B cell (primary cell): Measurements from ENCODE around the gene TRAPPC12. TPM values are rescaled to one million over a fixed set of nuclear protein-coding genes. Genes with fewer than 3 reads are reported as not detected.

ENCODE experiments used
- ATAC-seq: fragments of 200-7000 bp; cut with Tn5 transposase; one replicate; pipeline ENCODE4 v1.10.0; 2021; ENCODE audit warnings: low read depth, mild to moderate bottlenecking, moderate number of reproducible peaks, moderate library complexity
- CTCF ChIA-PET: fragments of 350-600 bp; sonication (Branson Sonifier 250); formaldehyde crosslinking; loops from one replicate; lab custom pipeline; 2021; ENCODE audit warnings: antibody characterized with exemption, inconsistent platforms; lab: Charles Lee
- POLR2A ChIA-PET: fragments of 350-600 bp; sonication (Branson Sonifier 250); formaldehyde crosslinking; loops from one replicate; lab custom pipeline; 2021; ENCODE audit warnings: antibody characterized with exemption; lab: Charles Lee
- DNase-seq: peaks from one replicate; pipeline ENCODE4 v3.0.0; 2013
- H2AFZ ChIP-seq: 2 replicates; pipeline ENCODE4 v1.6.1; 2012; ENCODE audit warnings: mild to moderate bottlenecking, low read depth, low read length; ENCODE audit not compliant: insufficient read depth, poor library complexity, severe bottlenecking
- H3K27ac ChIP-seq, 2 donors: 1 replicate in 1 of 2; 2 replicates in 1 of 2; pipeline ENCODE4 v1.5.1; 2012 to 2013; ENCODE audit warnings: low read length in 2 of 2, mild to moderate bottlenecking in 2 of 2, moderate library complexity in 1 of 2
- H3K27me3 ChIP-seq, 4 experiments: fragments of 200-600 bp in 1 of 4; sonication (generic) in 1 of 4; replicated peaks in 1 of 4; 1 replicate in 2 of 4; 2 replicates in 2 of 4; pipeline versions ENCODE4 v1.6.1 to v1.7.0; 2013 to 2016; ENCODE audit warnings: low read length in 3 of 4, mild to moderate bottlenecking in 2 of 4, mixed read lengths in 1 of 4, moderate library complexity in 1 of 4; ENCODE audit not compliant: insufficient read depth in 4 of 4, control insufficient read depth in 3 of 4; ENCODE audit errors: control extremely low read depth in 1 of 4
- H3K36me3 ChIP-seq, 2 experiments: replicated peaks in 1 of 2; 1 replicate in 1 of 2; 2 replicates in 1 of 2; pipeline versions ENCODE4 v1.6.1 to v1.7.1; 2013; ENCODE audit warnings: low read length in 1 of 2; ENCODE audit not compliant: insufficient read depth in 2 of 2, control insufficient read depth in 1 of 2; ENCODE audit errors: control extremely low read depth in 1 of 2, extremely low read depth in 1 of 2
- H3K4me1 ChIP-seq, 2 donors: fragments of 200-600 bp in 1 of 2; sonication (generic) in 1 of 2; 1 replicate in 1 of 2; 2 replicates in 1 of 2; pipeline versions ENCODE4 v1.5.1 to v1.6.1; 2013 to 2017; ENCODE audit warnings: low read length in 2 of 2; ENCODE audit not compliant: control insufficient read depth in 2 of 2, insufficient read depth in 2 of 2
- H3K4me2 ChIP-seq: replicated peaks from 2 replicates; pipeline ENCODE3; 2012; ENCODE audit warnings: mild to moderate bottlenecking, low read depth, low read length; ENCODE audit not compliant: poor library complexity, severe bottlenecking
- H3K4me3 ChIP-seq, 5 experiments: fragments of 200-600 bp in 1 of 5; sonication (generic) in 1 of 5; 1 replicate in 3 of 5; 2 replicates in 2 of 5; pipeline versions ENCODE4 v1.5.1 to v1.7.0; 2011 to 2016; ENCODE audit warnings: low read length in 4 of 5, mild to moderate bottlenecking in 4 of 5, low read depth in 2 of 5, control low read depth in 1 of 5, moderate library complexity in 1 of 5; ENCODE audit not compliant: insufficient read depth in 1 of 5; ENCODE audit errors: control extremely low read depth in 1 of 5, extremely low read depth in 1 of 5
- H3K79me2 ChIP-seq: fragments of 200-600 bp; sonication (generic); one replicate; pipeline ENCODE4 v1.6.0; 2016; ENCODE audit warnings: low read length; ENCODE audit not compliant: control insufficient read depth, insufficient read depth
- H3K9ac ChIP-seq: fragments of 200-600 bp; sonication (generic); 2 replicates; pipeline ENCODE4 v1.6.1; 2017; ENCODE audit warnings: mild to moderate bottlenecking, low read length, moderate library complexity
- H3K9me3 ChIP-seq, 3 donors: one replicate each; pipeline versions ENCODE4 v1.6.1 to v1.7.1; 2013; ENCODE audit warnings: low read length in 2 of 3; ENCODE audit not compliant: control insufficient read depth in 2 of 3, insufficient read depth in 1 of 3; ENCODE audit errors: control extremely low read depth in 1 of 3
- H4K20me1 ChIP-seq: 2 replicates; pipeline ENCODE4 v1.6.0; 2012; ENCODE audit warnings: mild to moderate bottlenecking, low read length; ENCODE audit not compliant: insufficient read depth, control insufficient read depth, poor library complexity, severe bottlenecking
- H3K27ac Mint-ChIP-seq: one replicate; pipeline ENCODE4 v1.8.0; 2021; ENCODE audit warnings: mixed read lengths
- H3K27me3 Mint-ChIP-seq: one replicate; pipeline ENCODE4 v1.8.0; 2021; ENCODE audit warnings: mixed read lengths
- H3K4me1 Mint-ChIP-seq: one replicate; pipeline ENCODE4 v1.8.0; 2021; ENCODE audit warnings: mixed read lengths
- H3K4me3 Mint-ChIP-seq: one replicate; pipeline ENCODE4 v1.8.0; 2021; ENCODE audit warnings: mixed read lengths
- H3K9me3 Mint-ChIP-seq: one replicate; pipeline ENCODE4 v1.8.0; 2022; ENCODE audit warnings: mixed read lengths; ENCODE audit not compliant: insufficient read depth
- CTCF ChIP-seq: fragments of 200-600 bp; IDR thresholded peaks from one replicate; pipeline ENCODE4 v1.8.0; 2022; ENCODE audit warnings: antibody characterized with exemption, mild to moderate bottlenecking
- EZH2 ChIP-seq: IDR thresholded peaks from 2 replicates; pipeline ENCODE4 v1.6.1; 2012; ENCODE audit warnings: borderline replicate concordance, low read depth, mild to moderate bottlenecking, moderate library complexity, low read length; ENCODE audit not compliant: insufficient read depth, poor library complexity, severe bottlenecking
- WGBS: methylation state at CpG from one replicate; pipeline ENCODE4 v1.1.5; 2013; ENCODE audit warnings: missing lambda C conversion rate; ENCODE audit not compliant: insufficient coverage; 5-methylcytosine and 5-hydroxymethylcytosine counted together
- intact Hi-C: fragments of 100-400 bp; cut with micrococcal nuclease; formaldehyde crosslinking; loops from one replicate; pipeline ENCODE4 v1.10.0; 2022
- polyA plus RNA-seq: library from polyadenylated mRNA; depleted of rRNA; stranded (reverse); fragments of >200 nt; gene quantifications from 2 replicates; pipeline ENCODE4 v1.2.3, GENCODE V29; 2012
- total RNA-seq, 2 donors: library from RNA; stranded (reverse); fragments of 120-200 nt in 1 of 2; gene quantifications; 1 replicate in 1 of 2; 2 replicates in 1 of 2; pipeline versions ENCODE4 v1.2.3 to v1.2.4, GENCODE V29; 2013 to 2022

Gene TRAPPC12
- total and polyA plus RNA-seq, 2 donors (not counting 1 experiment from before 2014, with no cell fraction given), result 80.9 to 151 TPM

GRCh38 chr2:3483227-3483985 lies 103.9 kb downstream of the TRAPPC12 start:
- Histone ChIP-seq H3K36me3 (peaks cover 0 to 22% of the 10 kb centered on the region in 2 experiments), H3K4me3 (no peak overlapping the region), H3K4me2 (no peak overlapping the region), H2AFZ (no peak overlapping the region), H4K20me1 (no peaks in the 10 kb centered on the region), H3K79me2 (no peaks in the 10 kb centered on the region), H3K27ac (no peak overlapping the region), H3K9me3 (peaks cover 0 to 22% (median 0%) of the 10 kb centered on the region in 3 donors), H3K4me1 (peaks cover 7 to 9% of the 10 kb centered on the region in 2 donors), H3K27me3 (no peaks in the 10 kb centered on the region), H3K9ac (no peak overlapping the region)
- Mint-ChIP-seq H3K4me3 (no peak overlapping the region), H3K27ac (no peak overlapping the region), H3K27me3 (no peaks in the 10 kb centered on the region), H3K4me1 (peaks cover 9% of the 10 kb centered on the region), H3K9me3 (no peaks in the 10 kb centered on the region)
- WGBS, result 89% methylated on average over 30 of the region's 30 CpGs
- ATAC-seq (no peak), DNase-seq (no peak)
- CTCF ChIA-PET, result no interaction called here
- no peak for TF ChIP-seq CTCF
- POLR2A ChIA-PET, result no interaction called here
- intact Hi-C loops, result no loop called here

- ChIA-PET POLR2A (no interaction called here), CTCF (no interaction called here)
- no peaks in the 10 kb centered on the region for H3K9me3 Mint-ChIP-seq
- H3K27ac Mint-ChIP-seq, result no peak overlapping the region
- 96% methylated on average over 29 of the region's 34 CpGs for WGBS
- no peak overlapping the region for H3K4me3 Mint-ChIP-seq
- no peak for DNase-seq
- Histone ChIP-seq H2AFZ (no peak overlapping the region), H3K36me3 (peaks cover 0 to 13% of the 10 kb centered on the region in 2 experiments), H4K20me1 (no peaks in the 10 kb centered on the region), H3K4me1 (peaks cover 7 to 9% of the 10 kb centered on the region in 2 donors), H3K4me3 (no peak overlapping the region), H3K27ac (no peak overlapping the region), H3K9ac (no peak overlapping the region), H3K9me3 (peaks cover 0 to 22% (median 0%) of the 10 kb centered on the region in 3 donors), H3K79me2 (no peaks in the 10 kb centered on the region), H3K27me3 (no peaks in the 10 kb centered on the region), H3K4me2 (no peak overlapping the region)
- no peak for ATAC-seq
- peaks cover 9% of the 10 kb centered on the region for H3K4me1 Mint-ChIP-seq
- no peaks in the 10 kb centered on the region for H3K27me3 Mint-ChIP-seq
- TF ChIP-seq EZH2 (no peak), CTCF (no peak)
- intact Hi-C loops, result no loop called here
Measured at GRCh38 chr2:3483986-3484960, 104.8 kb downstream of the TRAPPC12 start.
